ENCODE results near the gene CSN2. TPM values are rescaled to one million over a fixed set of nuclear protein-coding genes. Genes with fewer than 3 reads are reported as not detected.

The CSN2 gene
- total and polyA plus RNA-seq, 2 donors (not counting 1 experiment from before 2014, with no cell fraction given) = not detected

GRCh38 chr4:69999420-69999819, 33.9 kb upstream of the CSN2 start:
- H3K36me3 ChIP-seq (replicated peaks in 1 of 2; ENCODE audit: control extremely low read depth in 1 of 2, control insufficient read depth in 1 of 2, extremely low read depth in 1 of 2, insufficient read depth in 2 of 2, low read length in 1 of 2) = no peaks in the 10 kb centered on the region
- no peaks in the 10 kb centered on the region for H4K20me1 ChIP-seq (ENCODE audit: control insufficient read depth, insufficient read depth, low read length, poor library complexity, severe bottlenecking)
- no peaks in the 10 kb centered on the region for H3K9me3 Mint-ChIP-seq (ENCODE audit: insufficient read depth)
- TF ChIP-seq CTCF (IDR thresholded peaks at IDR 0.05) (no peak), EZH2 (IDR thresholded peaks at IDR 0.05; ENCODE audit: borderline replicate concordance, insufficient read depth, low read depth, low read length, poor library complexity, severe bottlenecking) (no peak)
- H3K4me3 ChIP-seq (ENCODE audit: control extremely low read depth in 1 of 5, extremely low read depth in 1 of 5, insufficient read depth in 1 of 5, low read depth in 2 of 5, low read length in 4 of 5) = no peak overlapping the region
- ATAC-seq (ENCODE audit: low read depth) = no peak
- H3K9ac ChIP-seq (ENCODE audit: low read length) = no peak overlapping the region
- no peak overlapping the region for H2AFZ ChIP-seq (ENCODE audit: insufficient read depth, low read depth, low read length, poor library complexity, severe bottlenecking)
- no peak overlapping the region for H3K4me3 Mint-ChIP-seq
- POLR2A ChIA-PET = no interaction called here
- H3K4me1 ChIP-seq (ENCODE audit: control insufficient read depth in 2 of 2, insufficient read depth in 2 of 2, low read length in 2 of 2) = no peaks in the 10 kb centered on the region
- no peak overlapping the region for H3K4me2 ChIP-seq (replicated peaks; ENCODE audit: low read depth, low read length, poor library complexity, severe bottlenecking)
- H3K27ac Mint-ChIP-seq = no peak overlapping the region
- H3K4me1 Mint-ChIP-seq = no peaks in the 10 kb centered on the region
- no CpG with 5 or more reads among the region's 3 CpGs for WGBS (ENCODE audit: insufficient coverage)
- no peak overlapping the region for H3K27ac ChIP-seq (ENCODE audit: low read length in 2 of 2)
- no peak for DNase-seq
- no peaks in the 10 kb centered on the region for H3K9me3 ChIP-seq (ENCODE audit: control extremely low read depth in 1 of 3, control insufficient read depth in 2 of 3, insufficient read depth in 1 of 3, low read length in 2 of 3)
- no peaks in the 10 kb centered on the region for H3K27me3 ChIP-seq (replicated peaks in 1 of 4; ENCODE audit: control extremely low read depth in 1 of 4, control insufficient read depth in 3 of 4, insufficient read depth in 4 of 4, low read length in 3 of 4)
- CTCF ChIA-PET = no interaction called here
- intact Hi-C loops (cut with micrococcal nuclease) = no loop called here
- H3K27me3 Mint-ChIP-seq = no peaks in the 10 kb centered on the region
- H3K79me2 ChIP-seq (ENCODE audit: control insufficient read depth, insufficient read depth, low read length) = no peaks in the 10 kb centered on the region

GRCh38 chr4:69995526-69996016, 30.0 kb upstream of the CSN2 start, which contains the start of gene STATH:
TSS of gene STATH (plus strand) at chr4:69995966. CDS start at chr4:69998438, 2,472 bp downstream.
- no CpG with 5 or more reads among the region's 3 CpGs for WGBS (ENCODE audit: insufficient coverage)

More at GRCh38 chr4:69995526-69996016, 30.0 kb upstream of the CSN2 start, which contains the start of gene STATH:
- Histone ChIP-seq H3K9me3 (ENCODE audit: control extremely low read depth in 1 of 3, control insufficient read depth in 2 of 3, insufficient read depth in 1 of 3, low read length in 2 of 3) (no peaks in the 10 kb centered on the region), H3K79me2 (ENCODE audit: control insufficient read depth, insufficient read depth, low read length) (no peaks in the 10 kb centered on the region), H3K27ac (ENCODE audit: low read length in 2 of 2) (no peak within 1 kb of the TSS), H2AFZ (ENCODE audit: insufficient read depth, low read depth, low read length, poor library complexity, severe bottlenecking) (no peak within 1 kb of the TSS), H4K20me1 (ENCODE audit: control insufficient read depth, insufficient read depth, low read length, poor library complexity, severe bottlenecking) (no peaks in the 10 kb centered on the region), H3K27me3 (replicated peaks in 1 of 4; ENCODE audit: control extremely low read depth in 1 of 4, control insufficient read depth in 3 of 4, insufficient read depth in 4 of 4, low read length in 3 of 4) (no peaks in the 10 kb centered on the region), H3K4me1 (ENCODE audit: control insufficient read depth in 2 of 2, insufficient read depth in 2 of 2, low read length in 2 of 2) (no peaks in the 10 kb centered on the region), H3K4me2 (replicated peaks; ENCODE audit: low read depth, low read length, poor library complexity, severe bottlenecking) (no peak within 1 kb of the TSS), H3K9ac (ENCODE audit: low read length) (no peak within 1 kb of the TSS), H3K36me3 (replicated peaks in 1 of 2; ENCODE audit: control extremely low read depth in 1 of 2, control insufficient read depth in 1 of 2, extremely low read depth in 1 of 2, insufficient read depth in 2 of 2, low read length in 1 of 2) (no peaks in the 10 kb centered on the region), H3K4me3 (ENCODE audit: control extremely low read depth in 1 of 5, extremely low read depth in 1 of 5, insufficient read depth in 1 of 5, low read depth in 2 of 5, low read length in 4 of 5) (no peak within 1 kb of the TSS)
- TF ChIP-seq CTCF (IDR thresholded peaks at IDR 0.05) (no peak), EZH2 (IDR thresholded peaks at IDR 0.05; ENCODE audit: borderline replicate concordance, insufficient read depth, low read depth, low read length, poor library complexity, severe bottlenecking) (no peak)
- ATAC-seq (ENCODE audit: low read depth) (no peak), DNase-seq (no peak)
- ChIA-PET CTCF (no interaction called here), POLR2A (no interaction called here)
- intact Hi-C loops (cut with micrococcal nuclease) = no loop called here
- H3K9me3 Mint-ChIP-seq (ENCODE audit: insufficient read depth) = no peaks in the 10 kb centered on the region
- H3K4me3 Mint-ChIP-seq = no peak within 1 kb of the TSS
- no peaks in the 10 kb centered on the region for H3K27me3 Mint-ChIP-seq
- H3K27ac Mint-ChIP-seq = no peak within 1 kb of the TSS
- no peaks in the 10 kb centered on the region for H3K4me1 Mint-ChIP-seq

Data from B cell (primary cell).